ENCODE measurements around the gene ANKH. TPM values are rescaled to one million over a fixed set of nuclear protein-coding genes. Genes with fewer than 3 reads are reported as not detected.

The ANKH gene
- total and polyA plus RNA-seq, 10 of the 15 experiments (the other 5 are each of a cell fraction or from before 2014, with no cell fraction given), result 2.1 to 43.9 (median 14.4) TPM

- Histone ChIP-seq H3K79me2 (ENCODE audit: control insufficient read depth, insufficient read depth, low read length) (no peaks in the 10 kb centered on the region; the same call in 1 of the 2 replicates), H3K4me3 (no peak overlapping the region), H3K4me1 (ENCODE audit: control insufficient read depth, insufficient read depth, low read length) (no peaks in the 10 kb centered on the region), H3K36me3 (ENCODE audit: control insufficient read depth in 2 of 2, insufficient read depth in 2 of 2, low read length in 1 of 2) (no peaks in the 10 kb centered on the region; a peak in 1 of 4 replicates), H3K27me3 (replicated peaks in 1 of 2; ENCODE audit: control insufficient read depth in 2 of 2, insufficient read depth in 2 of 2, low read length in 1 of 2) (no peaks in the 10 kb centered on the region), H3K9ac (ENCODE audit: control insufficient read depth, insufficient read depth, low read length) (no peak overlapping the region), H3K27ac (ENCODE audit: control insufficient read depth, insufficient read depth) (no peak overlapping the region), H3K9me3 (replicated peaks; ENCODE audit: control insufficient read depth, insufficient read depth, low read length) (no peaks in the 10 kb centered on the region), H2AFZ (ENCODE audit: control insufficient read depth, low read depth, low read length) (no peak overlapping the region), H3K4me2 (ENCODE audit: control insufficient read depth, insufficient read depth) (no peak overlapping the region), H4K20me1 (ENCODE audit: control insufficient read depth, insufficient read depth) (no peaks in the 10 kb centered on the region)
- ChIA-PET SMC1A (ENCODE audit: uncharacterized antibody, unreplicated experiment) (interaction anchor here (1.0 to 1.8 kb wide), 6 partner anchors 9 to 40 kb away, joined by 3 to 5 read pairs (median 4); no protein-coding TSS in a partner anchor), RAD21 (ENCODE audit: unreplicated experiment) (no interaction called here), POLR2A (interaction anchor here (1.3 kb wide), 1 partner anchor 31 kb away, joined by 4 read pairs; no protein-coding TSS in a partner anchor), CTCF (interaction anchor here (0.7 to 1.3 kb wide), 4 partner anchors 9 to 180 kb away, joined by 3 to 6 read pairs (median 4); no protein-coding TSS in a partner anchor)
- intact Hi-C loops (cut with micrococcal nuclease; ENCODE audit: unreplicated experiment), result no loop called here
- 90% methylated on average over 14 of the region's 14 CpGs for WGBS (ENCODE audit: insufficient coverage, insufficient replicate concordance, low lambda C conversion rate, missing lambda C conversion rate)
- ATAC-seq (no peak), FAIRE-seq (no peak), DNase-seq (ENCODE audit: low read depth, low spot score) (no peak)
- in situ Hi-C loops (cut with MboI), result no loop called here
- no TSS peak for BruUV-seq (replicated peaks)
- TF ChIP-seq MAX (IDR thresholded peaks at IDR 0.05; ENCODE audit: low read depth, low read length) (no peak), NBN (IDR thresholded peaks at IDR 0.05) (no peak), CEBPZ (IDR thresholded peaks at IDR 0.05; ENCODE audit: low read depth, low read length) (no peak), BCL11A (IDR thresholded peaks at IDR 0.05; ENCODE audit: low read depth, low read length) (no peak), ZNF622 (IDR thresholded peaks at IDR 0.05) (no peak), SMARCA5 (IDR thresholded peaks at IDR 0.05) (no peak), MTA2 (IDR thresholded peaks at IDR 0.05; ENCODE audit: low read depth) (no peak), HDAC6 (IDR thresholded peaks at IDR 0.05; ENCODE audit: unreplicated experiment) (no peak), HSF1 (IDR thresholded peaks at IDR 0.05; ENCODE audit: low read depth, low read length) (no peak), USF1 (IDR thresholded peaks at IDR 0.05; ENCODE audit: borderline replicate concordance, extremely low read length, insufficient read depth, low read depth, low read length) (no peak), JUNB (IDR thresholded peaks at IDR 0.05) (no peak), ZBED1 (IDR thresholded peaks at IDR 0.05; ENCODE audit: borderline replicate concordance) (no peak), RAD51 (IDR thresholded peaks at IDR 0.05) (no peak)
Measured at GRCh38 chr5:14849516-14850294, 21.9 kb downstream of the ANKH start.

All from GM12878 (cell line).